HEK293 (cell line): ENCODE data around the gene CHRNA5.

Experiments used
- CTCF ChIP-seq: fragments of 450-650 bp; formaldehyde crosslinking; IDR thresholded peaks from 2 replicates; pipeline ENCODE4 v1.5.1; 2016; ENCODE audit warnings: missing biosample characterization, missing genetic modification characterization
- GLIS1 ChIP-seq: fragments of 450-650 bp; formaldehyde crosslinking; IDR thresholded peaks from 2 replicates; pipeline ENCODE4 v1.5.1; 2016; ENCODE audit warnings: missing biosample characterization, missing genetic modification characterization
- INSM2 ChIP-seq: fragments of 450-650 bp; formaldehyde crosslinking; IDR thresholded peaks from 2 replicates; pipeline ENCODE4 v1.5.1; 2016; ENCODE audit warnings: missing biosample characterization, missing genetic modification characterization
- KLF16 ChIP-seq: fragments of 450-650 bp; formaldehyde crosslinking; IDR thresholded peaks from 2 replicates; pipeline ENCODE4 v1.5.1; 2017; ENCODE audit warnings: missing biosample characterization, missing genetic modification characterization
- PRDM10 ChIP-seq: fragments of 450-650 bp; formaldehyde crosslinking; IDR thresholded peaks from 2 replicates; pipeline ENCODE4 v1.5.1; 2016; ENCODE audit warnings: missing biosample characterization, missing genetic modification characterization
- SALL2 ChIP-seq: fragments of 450-650 bp; formaldehyde crosslinking; IDR thresholded peaks from 2 replicates; pipeline ENCODE4 v1.5.0; 2017; ENCODE audit warnings: missing biosample characterization, mild to moderate bottlenecking, missing genetic modification characterization, borderline replicate concordance
- SETDB1 ChIP-seq: IDR thresholded peaks from one replicate; pipeline ENCODE4 v1.6.1; 2017; ENCODE audit warnings: mild to moderate bottlenecking, low read length, moderate library complexity, mixed read lengths; ENCODE audit not compliant: insufficient read length
- SP2 ChIP-seq: fragments of 450-650 bp; formaldehyde crosslinking; IDR thresholded peaks from 2 replicates; pipeline ENCODE4 v1.5.1; 2016; ENCODE audit warnings: missing biosample characterization, missing genetic modification characterization
- ZBTB20 ChIP-seq: fragments of 450-650 bp; formaldehyde crosslinking; IDR thresholded peaks from 2 replicates; pipeline ENCODE4 v1.5.1; 2016; ENCODE audit warnings: missing biosample characterization, missing genetic modification characterization
- ZBTB48 ChIP-seq: fragments of 450-650 bp; formaldehyde crosslinking; IDR thresholded peaks from 2 replicates; pipeline ENCODE4 v1.5.1; 2016; ENCODE audit warnings: missing biosample characterization, missing genetic modification characterization
- ZBTB49 ChIP-seq: fragments of 450-650 bp; formaldehyde crosslinking; IDR thresholded peaks from 2 replicates; pipeline ENCODE4 v1.5.1; 2016; ENCODE audit warnings: missing biosample characterization, missing genetic modification characterization, low read depth
- ZFP69B ChIP-seq: fragments of 450-650 bp; formaldehyde crosslinking; IDR thresholded peaks from 2 replicates; pipeline ENCODE4 v1.5.1; 2016; ENCODE audit warnings: missing biosample characterization, missing genetic modification characterization
- ZNF221 ChIP-seq: fragments of 450-650 bp; formaldehyde crosslinking; IDR thresholded peaks from 2 replicates; pipeline ENCODE4 v1.5.1; 2017; ENCODE audit warnings: missing biosample characterization, missing genetic modification characterization, borderline replicate concordance
- ZNF335 ChIP-seq: fragments of 450-650 bp; formaldehyde crosslinking; conservative IDR thresholded peaks from 2 replicates; pipeline ENCODE4 v1.5.1; 2016; ENCODE audit warnings: missing biosample characterization, missing genetic modification characterization
- ZNF660 ChIP-seq: fragments of 450-650 bp; IDR thresholded peaks from 2 replicates; pipeline ENCODE4 v1.5.1; 2018; ENCODE audit warnings: missing biosample characterization, mild to moderate bottlenecking, missing genetic modification characterization
- ZNF664 ChIP-seq: fragments of 450-650 bp; formaldehyde crosslinking; IDR thresholded peaks from 2 replicates; pipeline ENCODE4 v1.5.1; 2016; ENCODE audit warnings: missing biosample characterization, missing genetic modification characterization
- ZNF670 ChIP-seq: fragments of 450-650 bp; formaldehyde crosslinking; IDR thresholded peaks from 2 replicates; pipeline ENCODE4 v1.5.1; 2016; ENCODE audit warnings: missing biosample characterization, missing genetic modification characterization, low read depth
- ZNF785 ChIP-seq: fragments of 450-650 bp; formaldehyde crosslinking; IDR thresholded peaks from 2 replicates; pipeline ENCODE4 v1.5.1; 2016; ENCODE audit warnings: missing biosample characterization, missing genetic modification characterization
- ZSCAN30 ChIP-seq: fragments of 450-650 bp; IDR thresholded peaks from 2 replicates; pipeline ENCODE4 v1.5.1; 2018; ENCODE audit warnings: missing biosample characterization, mild to moderate bottlenecking, missing genetic modification characterization, moderate library complexity

Gene CHRNA5

DNA sequence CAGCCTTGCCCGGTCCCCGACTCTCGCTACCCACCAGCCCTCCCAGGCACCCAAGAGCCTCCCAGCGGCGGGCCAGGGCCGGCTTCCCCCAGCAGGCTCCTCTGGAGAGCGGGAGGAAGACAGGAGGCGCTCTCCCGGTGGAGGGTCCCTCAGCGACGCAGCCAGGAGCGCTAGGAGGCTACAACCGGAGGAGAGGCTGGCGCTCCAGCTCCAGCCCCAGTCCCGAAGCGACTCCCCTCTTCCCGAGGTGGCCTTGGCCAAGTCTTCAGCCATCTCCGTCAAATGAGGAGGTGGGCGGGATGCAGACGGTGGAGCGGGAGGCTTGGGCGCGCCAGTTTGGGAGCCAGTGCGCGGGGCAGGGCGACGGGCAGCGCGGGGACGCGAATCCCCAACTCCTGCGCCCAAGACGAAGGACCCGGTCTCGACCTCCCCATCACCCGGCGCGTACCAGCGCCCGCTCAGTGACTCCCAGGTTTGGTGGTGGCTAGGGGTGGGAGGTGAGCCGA, 54.8 kb downstream of the CHRNA5 start (continued):
- TF ChIP-seq INSM2, result no peak
- TF ChIP-seq ZNF785 (tag by site-specific recombination), result 0 out of 2 replicates have a peak, but pooled peaks have one; percentile 12
- TF ChIP-seq ZNF335, result peak; percentile 82
- TF ChIP-seq ZBTB20 (tag by site-specific recombination), result 0 out of 2 replicates have a peak, but pooled peaks have one; percentile 41
- TF ChIP-seq GLIS1 (tag by site-specific recombination), result peak; percentile 43
- peak; percentile 54; the same call in 1 of the 2 replicates for TF ChIP-seq PRDM10
- no peak for TF ChIP-seq ZNF221 (tag by site-specific recombination)
- no peak for TF ChIP-seq ZSCAN30 (tag by site-specific recombination)
- TF ChIP-seq ZFP69B (tag by site-specific recombination), result no peak
- TF ChIP-seq ZNF664, result no peak
- TF ChIP-seq CTCF (tag by site-specific recombination), result peak; percentile 96
- TF ChIP-seq SETDB1, result no peak
- 0 out of 2 replicates have a peak, but pooled peaks have one; percentile 17 for TF ChIP-seq KLF16 (tag by site-specific recombination)
- peak; percentile 57 for TF ChIP-seq ZBTB48 (tag by site-specific recombination)
- peak; percentile 69 for TF ChIP-seq ZNF660 (tag by site-specific recombination)
- TF ChIP-seq ZNF670 (tag by site-specific recombination), result no peak
- no peak for TF ChIP-seq SALL2 (tag by site-specific recombination)
- TF ChIP-seq ZBTB49, result no peak
- TF ChIP-seq SP2 (tag by site-specific recombination), result peak; percentile 28
